ENCODE data around the gene SLC4A8. TPM values are rescaled to one million over a fixed set of nuclear protein-coding genes. Genes with fewer than 3 reads are reported as not detected.
A peak's percentile ranks its signal among the peaks of the same experiment; 100 is the strongest.

The SLC4A8 gene
- total RNA-seq, 1 experiment from 2014 or later: 1.4 TPM

GRCh38 chr12:51533799-51534198, 109.2 kb downstream of the SLC4A8 start:
- intact Hi-C loops (cut with micrococcal nuclease): loop anchor here (2.0 to 10.0 kb wide), 4 partner anchors 57 to 344 kb away; partner anchors contain the start of gene SCN8A
- Histone ChIP-seq H3K4me3 (replicated peaks in 1 of 2; ENCODE audit: low read depth in 1 of 2, low read length in 2 of 2) (no peak overlapping the region), H3K27me3 (ENCODE audit: insufficient read depth, low read length) (peaks cover 5% of the 10 kb centered on the region; the same call in 1 of the 2 replicates), H2AFZ (ENCODE audit: low read depth, low read length, poor library complexity, severe bottlenecking) (no peak overlapping the region), H3K4me1 (ENCODE audit: control insufficient read depth in 1 of 2, insufficient read depth in 2 of 2, low read length in 2 of 2) (peaks cover 0 to 12% of the 10 kb centered on the region in 2 experiments; a peak in 2 of 4 replicates), H3K9me3 (ENCODE audit: control insufficient read depth in 1 of 2, insufficient read depth in 1 of 2, low read depth in 1 of 2, low read length in 2 of 2) (no peaks in the 10 kb centered on the region), H3K27ac (ENCODE audit: low read depth, low read length) (no peak overlapping the region), H3K4me2 (ENCODE audit: low read length) (no peak overlapping the region), H3K36me3 (ENCODE audit: control insufficient read depth in 1 of 2, insufficient read depth in 2 of 2, low read length in 2 of 2) (no peaks in the 10 kb centered on the region), H3K79me2 (ENCODE audit: insufficient read depth, low read length) (no peaks in the 10 kb centered on the region), H4K20me1 (ENCODE audit: insufficient read depth) (no peaks in the 10 kb centered on the region), H3K9me2 (ENCODE audit: insufficient read depth) (no peaks in the 10 kb centered on the region), H3K9ac (ENCODE audit: low read length) (no peak overlapping the region)
- TF ChIP-seq RAD21 (IDR thresholded peaks at IDR 0.05; ENCODE audit: low read depth) (peak; percentile 61), MAX (IDR thresholded peaks at IDR 0.05) (no peak), CTCF (IDR thresholded peaks at IDR 0.05 in 2 of 3, conservative IDR thresholded peaks at IDR 0.05 in 1 of 3; ENCODE audit: borderline replicate concordance in 1 of 3, insufficient read depth in 1 of 3, low read depth in 2 of 3, low read length in 2 of 3) (peak in 2 of 3 experiments; percentile 8 to 34; a peak in 1 of 6 replicates)
- no peak for ATAC-seq
- ChIA-PET CTCF (interaction anchor here (0.7 to 3.1 kb wide), 5 partner anchors 14 to 345 kb away, joined by 3 to 30 read pairs (median 7); no protein-coding TSS in a partner anchor), RAD21 (ENCODE audit: low non-redundant PET in 1 of 2, low total read pairs in 2 of 2, uncharacterized antibody in 2 of 2, unreplicated experiment in 2 of 2) (no interaction called here), POLR2A (interaction anchor here (0.7 kb wide), 1 partner anchor 154 kb away, joined by 5 read pairs; no protein-coding TSS in a partner anchor)
- BruUV-seq (replicated peaks): no TSS peak
- DNase-seq (ENCODE audit: low read depth, low spot score): no peak

All from HCT116 (cell line).